Esophagus squamous epithelium (tissue), 4 donors: ENCODE measurements around the gene RTN4RL1.

ENCODE experiments used
- POLR2A ChIP-seq, 4 donors: fragments of 450-650 bp; IDR thresholded peaks; one replicate each; pipeline ENCODE4 v1.6.1; 2017; ENCODE audit warnings: antibody characterized with exemption in 4 of 4, mild to moderate bottlenecking in 4 of 4, moderate library complexity in 3 of 4
- TF ChIP-seq, protein P1 (sequence below), 6 experiments: fragments of 450-650 bp in 4 of 6; fragments of 200-600 bp in 2 of 6; sonication (generic) in 2 of 6; IDR thresholded peaks; one replicate each; pipeline ENCODE4 v1.5.1; 2016 to 2019; ENCODE audit warnings: antibody characterized with exemption in 6 of 6, mild to moderate bottlenecking in 4 of 6, moderate library complexity in 4 of 6

DNA sequence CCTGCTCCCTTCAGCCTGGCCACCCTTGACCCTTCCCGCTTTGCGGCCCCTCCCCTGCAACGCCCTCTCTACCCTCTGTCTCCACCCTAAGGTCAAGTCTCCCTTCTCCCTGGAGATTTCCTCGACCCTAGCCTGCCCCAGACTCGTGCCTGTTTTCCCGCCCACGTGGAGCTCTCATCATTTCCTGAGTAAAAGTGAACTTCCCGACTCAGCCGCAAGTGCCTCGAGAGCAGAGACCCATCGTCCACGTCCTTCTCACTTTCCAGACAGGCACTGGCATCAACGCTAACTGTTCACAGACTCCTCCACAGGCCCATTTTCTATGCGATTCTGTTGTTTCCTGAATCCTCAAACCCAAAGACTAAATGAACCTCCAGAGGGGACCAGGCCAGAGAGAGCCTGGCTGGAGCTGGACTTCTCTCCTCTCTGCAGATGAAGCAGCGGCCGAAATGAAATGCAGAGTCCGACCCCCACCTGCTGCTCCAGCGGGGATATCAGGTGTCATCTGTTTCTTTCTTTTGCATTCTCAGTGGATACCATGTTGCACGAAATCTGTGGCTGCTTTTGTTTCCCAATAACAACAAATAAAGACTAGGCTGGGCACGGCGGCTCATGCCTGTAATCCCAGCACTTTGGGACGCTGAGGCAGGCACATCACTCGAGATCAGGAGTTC lies 52.5 kb downstream of the RTN4RL1 start:
- TF ChIP-seq, protein P1, sequence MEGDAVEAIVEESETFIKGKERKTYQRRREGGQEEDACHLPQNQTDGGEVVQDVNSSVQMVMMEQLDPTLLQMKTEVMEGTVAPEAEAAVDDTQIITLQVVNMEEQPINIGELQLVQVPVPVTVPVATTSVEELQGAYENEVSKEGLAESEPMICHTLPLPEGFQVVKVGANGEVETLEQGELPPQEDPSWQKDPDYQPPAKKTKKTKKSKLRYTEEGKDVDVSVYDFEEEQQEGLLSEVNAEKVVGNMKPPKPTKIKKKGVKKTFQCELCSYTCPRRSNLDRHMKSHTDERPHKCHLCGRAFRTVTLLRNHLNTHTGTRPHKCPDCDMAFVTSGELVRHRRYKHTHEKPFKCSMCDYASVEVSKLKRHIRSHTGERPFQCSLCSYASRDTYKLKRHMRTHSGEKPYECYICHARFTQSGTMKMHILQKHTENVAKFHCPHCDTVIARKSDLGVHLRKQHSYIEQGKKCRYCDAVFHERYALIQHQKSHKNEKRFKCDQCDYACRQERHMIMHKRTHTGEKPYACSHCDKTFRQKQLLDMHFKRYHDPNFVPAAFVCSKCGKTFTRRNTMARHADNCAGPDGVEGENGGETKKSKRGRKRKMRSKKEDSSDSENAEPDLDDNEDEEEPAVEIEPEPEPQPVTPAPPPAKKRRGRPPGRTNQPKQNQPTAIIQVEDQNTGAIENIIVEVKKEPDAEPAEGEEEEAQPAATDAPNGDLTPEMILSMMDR (IDR thresholded peaks at IDR 0.05), result no peak
- no peak for TF ChIP-seq POLR2A (IDR thresholded peaks at IDR 0.05)
